HepG2 (cell line): ENCODE results near the gene EPM2A. TPM values are rescaled to one million over a fixed set of nuclear protein-coding genes. Genes with fewer than 3 reads are reported as not detected.
A peak's percentile ranks its signal among the peaks of the same experiment; 100 is the strongest.

Experiments used
- ARID2 ChIP-seq: sonication (generic); formaldehyde crosslinking; IDR thresholded peaks from 2 replicates; pipeline ENCODE4 v1.8.1; 2022; ENCODE audit warnings: mild to moderate bottlenecking, missing genetic modification reagents, borderline replicate concordance
- ARID5B ChIP-seq: IDR thresholded peaks from 2 replicates; pipeline ENCODE4 v1.4.0; 2020; ENCODE audit warnings: mild to moderate bottlenecking, missing genetic modification reagents
- FOXP1 ChIP-seq, 2 experiments: fragments of 450-650 bp in 1 of 2; IDR thresholded peaks; 2 replicates each; pipeline ENCODE4 v1.6.1; 2017 to 2018; ENCODE audit warnings: antibody characterized with exemption in 1 of 2
- HCFC1 ChIP-seq: fragments of 150-350 bp; IDR thresholded peaks from 2 replicates; pipeline ENCODE4 v1.6.1; 2014; ENCODE audit warnings: low read depth, low read length
- MATR3 ChIP-seq: sonication (generic); formaldehyde crosslinking; IDR thresholded peaks from 2 replicates; pipeline ENCODE4 v1.4.0; 2020; ENCODE audit warnings: missing genetic modification reagents
- NFIB ChIP-seq: sonication (generic); formaldehyde crosslinking; IDR thresholded peaks from 2 replicates; pipeline ENCODE4 v1.9.0; 2021; ENCODE audit warnings: missing genetic modification reagents, mild to moderate bottlenecking, borderline replicate concordance
- NRL ChIP-seq: sonication (generic); formaldehyde crosslinking; IDR thresholded peaks from 2 replicates; pipeline ENCODE4 v1.5.0; 2020; ENCODE audit warnings: missing genetic modification reagents, mild to moderate bottlenecking, moderate library complexity, borderline replicate concordance
- PLRG1 ChIP-seq: fragments of 450-650 bp; conservative IDR thresholded peaks from 2 replicates; pipeline ENCODE4 v1.6.1; 2016
- REL ChIP-seq: sonication (generic); formaldehyde crosslinking; conservative IDR thresholded peaks from 2 replicates; pipeline ENCODE4 v1.8.0; 2022; ENCODE audit warnings: mild to moderate bottlenecking, missing genetic modification reagents, moderate library complexity
- SAFB2 ChIP-seq: sonication (generic); formaldehyde crosslinking; IDR thresholded peaks from 2 replicates; pipeline ENCODE4 v1.5.1; 2020; ENCODE audit warnings: missing genetic modification reagents, low read depth, mild to moderate bottlenecking, borderline replicate concordance
- SALL2 ChIP-seq: sonication (generic); formaldehyde crosslinking; IDR thresholded peaks from 2 replicates; pipeline ENCODE4 v1.8.1; 2023; ENCODE audit warnings: mild to moderate bottlenecking, missing genetic modification reagents, inconsistent platforms
- SP4 ChIP-seq: sonication (generic); formaldehyde crosslinking; IDR thresholded peaks from 2 replicates; pipeline ENCODE4 v1.8.1; 2023; ENCODE audit warnings: mild to moderate bottlenecking, missing genetic modification reagents
- TERF1 ChIP-seq: sonication (generic); formaldehyde crosslinking; IDR thresholded peaks from 2 replicates; pipeline ENCODE4 v1.8.0; 2022; ENCODE audit warnings: mild to moderate bottlenecking, missing genetic modification reagents, moderate library complexity
- TRIM24 ChIP-seq: sonication (generic); formaldehyde crosslinking; IDR thresholded peaks from 2 replicates; pipeline ENCODE4 v1.8.0; 2022; ENCODE audit warnings: mild to moderate bottlenecking, missing genetic modification reagents
- XBP1 ChIP-seq: sonication (generic); formaldehyde crosslinking; IDR thresholded peaks from 2 replicates; pipeline ENCODE4 v1.5.0; 2020; ENCODE audit warnings: missing genetic modification reagents
- ZFP36L1 ChIP-seq: sonication (generic); formaldehyde crosslinking; IDR thresholded peaks from 2 replicates; pipeline ENCODE4 v1.8.0; 2022; ENCODE audit warnings: mild to moderate bottlenecking, missing genetic modification reagents, moderate library complexity
- ZNF205 ChIP-seq: IDR thresholded peaks from 2 replicates; pipeline ENCODE4 v1.6.1; 2018; ENCODE audit warnings: missing biosample characterization, missing genetic modification reagents
- ZNF282 ChIP-seq: fragments of 450-650 bp; IDR thresholded peaks from 2 replicates; pipeline ENCODE4 v1.6.1; 2018; ENCODE audit not compliant: partially characterized antibody
- ZNF576 ChIP-seq: sonication (generic); formaldehyde crosslinking; IDR thresholded peaks from 2 replicates; pipeline ENCODE4 v1.4.0; 2020; ENCODE audit warnings: mild to moderate bottlenecking, missing genetic modification reagents
- ZNF644 ChIP-seq: IDR thresholded peaks from 2 replicates; pipeline ENCODE4 v1.6.1; 2016; ENCODE audit warnings: low read depth
- ZNF670 ChIP-seq: sonication (generic); formaldehyde crosslinking; IDR thresholded peaks from 2 replicates; pipeline ENCODE4 v1.8.0; 2022; ENCODE audit warnings: mild to moderate bottlenecking, missing genetic modification reagents, borderline replicate concordance
- ZNF747 ChIP-seq: sonication (generic); formaldehyde crosslinking; IDR thresholded peaks from 2 replicates; pipeline ENCODE4 v1.8.1; 2023; ENCODE audit warnings: missing genetic modification reagents, mild to moderate bottlenecking, borderline replicate concordance
- ZNF772 ChIP-seq: sonication (generic); formaldehyde crosslinking; IDR thresholded peaks from 2 replicates; pipeline ENCODE4 v1.5.0; 2020; ENCODE audit warnings: mild to moderate bottlenecking, missing genetic modification reagents
- ZSCAN21 ChIP-seq: sonication (generic); formaldehyde crosslinking; IDR thresholded peaks from 2 replicates; pipeline ENCODE4 v1.8.0; 2022; ENCODE audit warnings: mild to moderate bottlenecking, missing genetic modification reagents, moderate library complexity, borderline replicate concordance
- polyA plus RNA-seq, 8 experiments: library from polyadenylated mRNA; depleted of rRNA in 3 of 8; stranded (reverse) in 7 of 8; unstranded in 1 of 8; fragments of >200 nt; fragmentation: Illumina TruSeq in 4 of 8; extraction: Trizol in 4 of 8; gene quantifications; 2 replicates each; pipeline versions ENCODE4 v1.2.1 to v1.2.3, GENCODE V29; 2011 to 2016; ENCODE audit warnings: low read depth in 4 of 8, missing spikeins in 1 of 8, mixed read lengths in 1 of 8; ENCODE audit not compliant: insufficient read depth in 1 of 8
- total RNA-seq, 5 experiments: library from RNA; depleted of rRNA; stranded (reverse); fragments of >200 nt; fragmentation: Illumina TruSeq; extraction: Trizol; gene quantifications; 2 replicates each; pipeline ENCODE4 v1.2.3, GENCODE V29; 2016; ENCODE audit warnings: low read depth in 1 of 5

EPM2A gene
- total and polyA plus RNA-seq, 2 of the 13 experiments (the other 11 are each of a cell fraction or from before 2014, with no cell fraction given): 4.6 to 9.2 TPM

- TF ChIP-seq NFIB (CRISPR knock-in tag): no peak
- TF ChIP-seq ZFP36L1 (CRISPR knock-in tag): 0 out of 2 replicates have a peak, but pooled peaks have one; percentile 75
- no peak for TF ChIP-seq MATR3 (CRISPR knock-in tag)
- TF ChIP-seq TERF1: no peak
- TF ChIP-seq SP4 (CRISPR knock-in tag): peak; percentile 84
- TF ChIP-seq SAFB2 (CRISPR knock-in tag): peak; percentile 61; the same call in 1 of the 2 replicates
- no peak for TF ChIP-seq ZNF576
- peak; percentile 93 for TF ChIP-seq REL
- TF ChIP-seq ARID2 (CRISPR knock-in tag): no peak
- TF ChIP-seq TRIM24 (CRISPR knock-in tag): no peak
- peak; percentile 89 for TF ChIP-seq NRL (CRISPR knock-in tag)
- 0 out of 2 replicates have a peak, but pooled peaks have one; percentile 15 for TF ChIP-seq ZSCAN21 (CRISPR knock-in tag)
- TF ChIP-seq ZNF282: no peak
- TF ChIP-seq ZNF205: peak; percentile 82
- TF ChIP-seq ZNF747: peak; percentile 97
- peak; percentile 94 for TF ChIP-seq ZNF772 (CRISPR knock-in tag)
- TF ChIP-seq ZNF644 (CRISPR knock-in tag): peak; percentile 64
- no peak for TF ChIP-seq HCFC1
- peak; percentile 94 for TF ChIP-seq SALL2 (CRISPR knock-in tag)
- no peak for TF ChIP-seq PLRG1
- TF ChIP-seq ZNF670 (CRISPR knock-in tag): peak; percentile 70; the same call in 1 of the 2 replicates
- no peak for TF ChIP-seq FOXP1 (IDR thresholded peaks at IDR 0.05)
- TF ChIP-seq FOXP1 (CRISPR knock-in tag; IDR thresholded peaks at IDR 0.05): no peak
- TF ChIP-seq XBP1 (CRISPR knock-in tag): no peak
- TF ChIP-seq ARID5B (CRISPR knock-in tag): peak; percentile 82
Measured at GRCh38 chr6:145734486-145735355, 599 bp downstream of the EPM2A start (continued).
